Erythroblast (primary cell): ENCODE data around the gene TAF7.

Source experiments
- GATA1 ChIP-seq: IDR thresholded peaks from 2 replicates; pipeline ENCODE4 v1.6.1; 2011; ENCODE audit warnings: low read depth, mild to moderate bottlenecking, control low read depth, low read length, moderate library complexity
- POLR2A ChIP-seq: IDR thresholded peaks from 2 replicates; pipeline ENCODE4 v1.6.1; 2011; ENCODE audit warnings: mild to moderate bottlenecking, low read length

GRCh38 chr5:141319202-141319601 lies 1.4 kb downstream of the TAF7 start:
- TF ChIP-seq POLR2A: no peak
- TF ChIP-seq GATA1: no peak
